Fibroblast of mammary gland (primary cell): ENCODE data around the gene SNCG.
A peak's percentile ranks its signal among the peaks of the same experiment; 100 is the strongest.
"Not testable (repeated sequence)": the region's sequence is repeated elsewhere in the genome, so short reads cannot be mapped to it uniquely, and the experiment has no call there.

ENCODE experiments used
- DNase-seq: peaks from one replicate; pipeline ENCODE4 v3.0.0-alpha.2; 2010; ENCODE audit warnings: low read depth
- H3K4me3 ChIP-seq: 2 replicates; pipeline ENCODE4 v1.5.1; 2011; ENCODE audit warnings: low read depth, mild to moderate bottlenecking, low read length, moderate library complexity; ENCODE audit not compliant: control insufficient read depth
- TF ChIP-seq, protein P1 (sequence below): conservative IDR thresholded peaks from 2 replicates; pipeline ENCODE4 v1.5.1; 2011; ENCODE audit warnings: low read depth, low read length, inconsistent platforms; ENCODE audit not compliant: control insufficient read depth, insufficient read depth

SNCG gene

DNA sequence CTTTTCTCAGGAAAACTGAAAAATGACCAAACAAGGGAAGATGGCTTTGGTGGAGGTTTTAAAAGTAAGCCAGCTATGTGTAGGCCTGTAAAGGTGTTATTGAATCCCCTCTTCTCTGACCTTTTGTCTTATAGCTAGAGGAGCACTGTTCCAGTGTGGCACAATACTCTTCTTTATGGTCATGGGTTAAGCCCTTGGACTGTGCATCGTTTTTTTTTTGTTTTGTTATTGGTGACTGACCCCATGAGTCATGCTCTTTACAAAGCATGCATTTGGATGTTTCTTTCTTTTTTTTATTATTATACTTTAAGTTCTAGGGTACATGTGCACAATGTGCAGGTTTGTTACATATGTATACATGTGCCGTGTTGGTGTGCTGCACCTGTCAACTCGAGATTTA lies 42.1 kb downstream of the SNCG start:
- TF ChIP-seq, protein P1, sequence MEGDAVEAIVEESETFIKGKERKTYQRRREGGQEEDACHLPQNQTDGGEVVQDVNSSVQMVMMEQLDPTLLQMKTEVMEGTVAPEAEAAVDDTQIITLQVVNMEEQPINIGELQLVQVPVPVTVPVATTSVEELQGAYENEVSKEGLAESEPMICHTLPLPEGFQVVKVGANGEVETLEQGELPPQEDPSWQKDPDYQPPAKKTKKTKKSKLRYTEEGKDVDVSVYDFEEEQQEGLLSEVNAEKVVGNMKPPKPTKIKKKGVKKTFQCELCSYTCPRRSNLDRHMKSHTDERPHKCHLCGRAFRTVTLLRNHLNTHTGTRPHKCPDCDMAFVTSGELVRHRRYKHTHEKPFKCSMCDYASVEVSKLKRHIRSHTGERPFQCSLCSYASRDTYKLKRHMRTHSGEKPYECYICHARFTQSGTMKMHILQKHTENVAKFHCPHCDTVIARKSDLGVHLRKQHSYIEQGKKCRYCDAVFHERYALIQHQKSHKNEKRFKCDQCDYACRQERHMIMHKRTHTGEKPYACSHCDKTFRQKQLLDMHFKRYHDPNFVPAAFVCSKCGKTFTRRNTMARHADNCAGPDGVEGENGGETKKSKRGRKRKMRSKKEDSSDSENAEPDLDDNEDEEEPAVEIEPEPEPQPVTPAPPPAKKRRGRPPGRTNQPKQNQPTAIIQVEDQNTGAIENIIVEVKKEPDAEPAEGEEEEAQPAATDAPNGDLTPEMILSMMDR: no peak
- DNase-seq: peak; percentile 73
- H3K4me3 ChIP-seq: no peak overlapping the region

DNA sequence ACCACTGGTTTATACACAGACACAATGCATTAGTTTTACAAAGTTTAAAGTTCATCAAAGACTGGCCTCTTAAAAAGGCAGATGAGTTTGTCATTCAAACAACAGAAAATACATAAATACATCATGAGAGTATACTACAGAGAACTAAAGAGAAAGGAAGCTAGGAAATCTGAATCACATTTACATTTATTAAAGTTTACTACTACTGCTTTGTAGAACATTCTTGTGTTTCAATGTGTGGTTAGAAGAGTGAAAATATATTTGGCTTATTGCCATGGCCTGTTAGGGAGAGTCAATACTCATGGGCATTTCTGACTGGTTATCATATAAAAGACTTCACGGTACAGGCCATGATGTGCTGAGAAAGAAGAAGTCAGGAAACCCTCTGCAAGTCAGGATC lies 48.7 kb downstream of the SNCG start:
- not testable (repeated sequence) for H3K4me3 ChIP-seq

DNA sequence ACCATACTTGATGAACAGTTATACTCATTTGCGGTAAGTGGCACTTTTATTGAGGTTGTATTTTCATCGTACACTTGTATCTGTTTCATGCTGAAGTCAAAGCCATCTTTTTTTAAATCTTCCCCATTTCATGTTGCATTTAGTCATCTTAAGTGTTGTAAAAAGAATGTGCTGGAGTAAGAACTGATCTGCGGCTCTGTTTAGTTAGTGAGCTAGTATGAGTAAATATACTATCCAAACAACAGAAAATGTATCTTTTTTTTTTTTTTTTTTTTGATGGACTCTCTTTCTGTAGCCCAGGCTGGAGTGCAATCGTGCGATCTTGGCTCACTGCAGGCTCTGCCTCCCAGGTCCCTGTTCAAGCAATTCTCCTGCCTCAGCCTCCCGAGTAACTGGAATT lies 49.3 kb downstream of the SNCG start:
- not testable (repeated sequence) for H3K4me3 ChIP-seq, DNase-seq

More for the DNA sequence above, 48.7 kb downstream of the SNCG start:
- DNase-seq: peak; percentile 44

DNA sequence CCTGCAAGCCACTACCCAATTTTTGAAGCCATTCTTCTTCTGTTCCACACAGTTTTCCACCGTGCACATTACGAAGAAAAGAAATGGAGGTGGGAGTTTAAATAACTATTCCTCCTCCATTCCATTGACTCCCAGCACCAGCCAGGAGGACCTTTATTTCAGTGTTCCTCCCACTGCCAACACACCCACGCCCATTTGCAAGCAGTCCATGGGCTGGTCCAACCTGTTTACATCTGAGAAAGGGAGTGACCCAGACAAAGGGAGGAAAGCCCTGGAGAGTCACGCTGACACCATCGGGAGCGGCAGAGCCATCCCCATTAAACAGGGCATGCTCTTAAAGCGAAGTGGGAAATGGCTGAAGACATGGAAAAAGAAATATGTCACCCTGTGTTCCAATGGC lies 49.9 kb downstream of the SNCG start:
- not testable (repeated sequence) for H3K4me3 ChIP-seq, DNase-seq

DNA sequence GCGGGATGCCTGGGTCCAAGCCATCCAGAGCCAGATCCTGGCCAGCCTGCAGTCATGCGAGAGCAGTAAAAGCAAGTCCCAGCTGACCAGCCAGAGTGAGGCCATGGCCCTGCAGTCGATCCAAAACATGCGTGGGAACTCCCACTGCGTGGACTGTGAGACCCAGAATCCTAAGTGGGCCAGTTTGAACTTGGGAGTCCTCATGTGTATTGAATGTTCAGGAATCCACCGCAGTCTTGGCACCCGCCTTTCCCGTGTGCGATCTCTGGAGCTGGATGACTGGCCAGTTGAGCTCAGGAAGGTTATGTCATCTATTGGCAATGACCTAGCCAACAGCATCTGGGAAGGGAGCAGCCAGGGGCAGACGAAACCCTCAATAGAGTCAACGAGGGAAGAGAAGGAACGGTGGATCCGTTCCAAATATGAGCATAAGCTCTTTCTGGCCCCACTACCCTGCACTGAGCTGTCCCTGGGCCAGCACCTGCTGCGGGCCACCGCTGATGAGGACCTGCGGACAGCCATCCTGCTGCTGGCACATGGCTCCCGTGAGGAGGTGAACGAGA lies 50.8 kb downstream of the SNCG start:
- not testable (repeated sequence) for H3K4me3 ChIP-seq
- peak; percentile 70 for DNase-seq
